IMR-90 (cell line): ENCODE data around the gene SLC2A13.

Experiments used
- MXI1 ChIP-seq: IDR thresholded peaks from 2 replicates; pipeline ENCODE4 v1.6.1; 2012; ENCODE audit warnings: low read depth, mild to moderate bottlenecking, low read length, moderate library complexity, borderline replicate concordance
- USF2 ChIP-seq: fragments of 150-350 bp; IDR thresholded peaks from 2 replicates; pipeline ENCODE4 v1.6.1; 2017; ENCODE audit warnings: mild to moderate bottlenecking, antibody characterized with exemption, low read length, low read depth

DNA sequence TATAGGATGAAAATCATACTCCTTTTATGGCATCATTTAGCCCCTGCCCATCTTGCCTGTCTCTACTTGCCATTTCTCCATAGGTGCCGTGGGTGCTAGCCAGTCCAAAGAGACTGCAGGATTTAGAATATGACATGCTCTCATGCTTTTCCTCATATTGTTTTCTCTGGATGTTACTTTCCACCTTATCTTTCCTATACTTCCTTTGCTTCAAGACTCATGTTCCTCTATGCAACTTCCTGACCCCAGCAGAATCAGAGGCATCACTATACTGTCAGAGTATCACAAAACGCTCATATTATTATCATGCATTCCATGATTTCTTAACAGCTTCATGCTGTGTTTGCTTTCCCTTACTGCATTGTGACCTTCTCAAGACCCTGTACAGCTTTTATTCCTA is 265.5 kb downstream of the SLC2A13 start:
- TF ChIP-seq USF2 (no peak), MXI1 (no peak)
